ENCODE data around the gene AFTPH. TPM values are rescaled to one million over a fixed set of nuclear protein-coding genes. Genes with fewer than 3 reads are reported as not detected.

The AFTPH gene
- total RNA-seq, 1 experiment from 2014 or later, result 17.9 TPM

DNA sequence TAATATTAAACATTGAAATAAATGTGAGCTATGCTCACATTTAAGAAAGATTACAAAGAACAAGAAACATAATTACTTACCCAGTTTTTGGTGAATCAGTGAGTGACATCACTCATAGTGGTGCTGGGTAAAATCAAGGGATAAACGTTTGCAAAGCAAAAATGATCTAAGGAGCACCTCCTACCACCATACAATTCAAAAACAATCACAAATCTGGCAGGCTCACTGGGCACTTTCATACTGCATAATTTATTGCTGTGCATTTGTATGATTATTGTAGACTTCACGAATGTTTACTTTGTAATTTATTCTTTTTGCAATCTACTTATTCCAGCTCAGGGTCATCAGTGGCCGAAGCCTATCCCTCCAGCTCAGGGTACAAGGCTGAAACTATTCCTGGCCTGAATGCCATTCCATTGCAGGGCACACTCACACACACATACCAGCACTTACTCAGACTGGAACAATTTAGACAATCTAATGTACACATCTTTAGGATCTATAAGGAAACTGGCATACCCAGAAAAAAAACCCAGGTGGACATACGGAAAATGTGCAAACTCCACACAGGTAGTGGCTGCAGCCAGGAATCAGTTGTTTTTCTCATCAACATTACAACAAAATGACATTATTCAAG, 34.4 kb downstream of the AFTPH start:
- no peak for TF ChIP-seq POLR2AphosphoS5 (IDR thresholded peaks at IDR 0.05; ENCODE audit: low read depth, low read length)
- TF ChIP-seq TCF7L2 (IDR thresholded peaks at IDR 0.05; ENCODE audit: low read depth, low read length), result no peak
- TF ChIP-seq, protein P1, sequence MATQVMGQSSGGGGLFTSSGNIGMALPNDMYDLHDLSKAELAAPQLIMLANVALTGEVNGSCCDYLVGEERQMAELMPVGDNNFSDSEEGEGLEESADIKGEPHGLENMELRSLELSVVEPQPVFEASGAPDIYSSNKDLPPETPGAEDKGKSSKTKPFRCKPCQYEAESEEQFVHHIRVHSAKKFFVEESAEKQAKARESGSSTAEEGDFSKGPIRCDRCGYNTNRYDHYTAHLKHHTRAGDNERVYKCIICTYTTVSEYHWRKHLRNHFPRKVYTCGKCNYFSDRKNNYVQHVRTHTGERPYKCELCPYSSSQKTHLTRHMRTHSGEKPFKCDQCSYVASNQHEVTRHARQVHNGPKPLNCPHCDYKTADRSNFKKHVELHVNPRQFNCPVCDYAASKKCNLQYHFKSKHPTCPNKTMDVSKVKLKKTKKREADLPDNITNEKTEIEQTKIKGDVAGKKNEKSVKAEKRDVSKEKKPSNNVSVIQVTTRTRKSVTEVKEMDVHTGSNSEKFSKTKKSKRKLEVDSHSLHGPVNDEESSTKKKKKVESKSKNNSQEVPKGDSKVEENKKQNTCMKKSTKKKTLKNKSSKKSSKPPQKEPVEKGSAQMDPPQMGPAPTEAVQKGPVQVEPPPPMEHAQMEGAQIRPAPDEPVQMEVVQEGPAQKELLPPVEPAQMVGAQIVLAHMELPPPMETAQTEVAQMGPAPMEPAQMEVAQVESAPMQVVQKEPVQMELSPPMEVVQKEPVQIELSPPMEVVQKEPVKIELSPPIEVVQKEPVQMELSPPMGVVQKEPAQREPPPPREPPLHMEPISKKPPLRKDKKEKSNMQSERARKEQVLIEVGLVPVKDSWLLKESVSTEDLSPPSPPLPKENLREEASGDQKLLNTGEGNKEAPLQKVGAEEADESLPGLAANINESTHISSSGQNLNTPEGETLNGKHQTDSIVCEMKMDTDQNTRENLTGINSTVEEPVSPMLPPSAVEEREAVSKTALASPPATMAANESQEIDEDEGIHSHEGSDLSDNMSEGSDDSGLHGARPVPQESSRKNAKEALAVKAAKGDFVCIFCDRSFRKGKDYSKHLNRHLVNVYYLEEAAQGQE (IDR thresholded peaks at IDR 0.05; ENCODE audit: insufficient read depth in 1 of 2, low read depth in 2 of 2, low read length in 1 of 2), result no peak
- no peak for TF ChIP-seq SIN3A (IDR thresholded peaks at IDR 0.05; ENCODE audit: borderline replicate concordance, insufficient read depth, low read depth, low read length)
- TF ChIP-seq, protein P2, sequence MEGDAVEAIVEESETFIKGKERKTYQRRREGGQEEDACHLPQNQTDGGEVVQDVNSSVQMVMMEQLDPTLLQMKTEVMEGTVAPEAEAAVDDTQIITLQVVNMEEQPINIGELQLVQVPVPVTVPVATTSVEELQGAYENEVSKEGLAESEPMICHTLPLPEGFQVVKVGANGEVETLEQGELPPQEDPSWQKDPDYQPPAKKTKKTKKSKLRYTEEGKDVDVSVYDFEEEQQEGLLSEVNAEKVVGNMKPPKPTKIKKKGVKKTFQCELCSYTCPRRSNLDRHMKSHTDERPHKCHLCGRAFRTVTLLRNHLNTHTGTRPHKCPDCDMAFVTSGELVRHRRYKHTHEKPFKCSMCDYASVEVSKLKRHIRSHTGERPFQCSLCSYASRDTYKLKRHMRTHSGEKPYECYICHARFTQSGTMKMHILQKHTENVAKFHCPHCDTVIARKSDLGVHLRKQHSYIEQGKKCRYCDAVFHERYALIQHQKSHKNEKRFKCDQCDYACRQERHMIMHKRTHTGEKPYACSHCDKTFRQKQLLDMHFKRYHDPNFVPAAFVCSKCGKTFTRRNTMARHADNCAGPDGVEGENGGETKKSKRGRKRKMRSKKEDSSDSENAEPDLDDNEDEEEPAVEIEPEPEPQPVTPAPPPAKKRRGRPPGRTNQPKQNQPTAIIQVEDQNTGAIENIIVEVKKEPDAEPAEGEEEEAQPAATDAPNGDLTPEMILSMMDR (IDR thresholded peaks at IDR 0.05), result no peak
- Histone ChIP-seq H3K27me3 (ENCODE audit: control insufficient read depth, insufficient read depth, low read length) (no peaks in the 10 kb centered on the region), H3K4me1 (ENCODE audit: control insufficient read depth, insufficient read depth, low read length) (no peaks in the 10 kb centered on the region), H3K36me3 (ENCODE audit: control insufficient read depth, insufficient read depth, low read length) (no peaks in the 10 kb centered on the region), H3K9me3 (ENCODE audit: control insufficient read depth, insufficient read depth, low read depth, low read length) (no peaks in the 10 kb centered on the region), H3K27ac (ENCODE audit: low read length) (no peak overlapping the region), H3K4me3 (ENCODE audit: low read depth in 2 of 2, low read length in 2 of 2) (no peak overlapping the region)
- DNase-seq (ENCODE audit: low read depth, low spot score) (no peak), ATAC-seq (no peak)
- CTCF ChIA-PET, result no interaction called here
- in situ Hi-C loops (cut with HindIII; ENCODE audit: low pct_unique_long_range_greater_than_20kb, low sequenced_read_pairs) (no loop called here), intact Hi-C loops (cut with micrococcal nuclease; ENCODE audit: unreplicated experiment) (no loop called here)
- BruUV-seq (replicated peaks), result no TSS peak
- POLR2A ChIA-PET, result interaction anchor here (0.6 kb wide), 1 partner anchor 18 kb away, joined by 3 read pairs; no protein-coding TSS in a partner anchor

DNA sequence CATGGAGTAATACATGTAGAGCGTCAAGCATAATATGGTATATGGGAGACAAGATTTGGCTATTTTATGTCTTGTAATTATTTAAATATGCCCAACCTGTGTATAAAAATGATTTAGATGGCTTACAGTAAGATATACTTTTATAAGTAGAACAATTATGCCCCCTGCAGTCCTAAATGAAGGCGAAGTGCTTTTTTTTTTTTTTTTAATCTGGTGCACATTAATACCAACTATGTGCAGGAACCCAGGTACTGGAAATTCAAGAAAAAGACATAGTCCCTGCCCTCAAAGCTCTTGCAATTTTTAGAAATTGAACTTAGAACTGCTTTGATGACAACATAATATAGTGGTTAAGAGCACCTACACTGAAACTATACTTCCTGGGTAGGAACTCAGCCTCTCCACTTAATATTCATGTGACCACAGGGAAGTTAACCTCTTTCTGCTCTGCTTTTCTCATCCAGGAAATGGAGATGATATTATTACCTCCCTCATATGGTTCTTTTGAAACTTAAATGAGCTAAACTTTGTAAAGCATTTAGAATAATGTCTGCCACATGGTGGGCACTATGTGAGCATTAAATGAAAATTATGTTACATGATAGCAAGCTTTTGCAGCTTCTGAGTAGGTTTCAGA, 38.1 kb downstream of the AFTPH start:
- intact Hi-C loops (cut with micrococcal nuclease; ENCODE audit: unreplicated experiment) (loop anchor here (2.0 to 5.0 kb wide), 2 partner anchors 40 to 231 kb away; partner anchors contain the start of gene AFTPH), in situ Hi-C loops (cut with HindIII; ENCODE audit: low pct_unique_long_range_greater_than_20kb, low sequenced_read_pairs) (no loop called here)
- no peak for TF ChIP-seq POLR2AphosphoS5 (IDR thresholded peaks at IDR 0.05; ENCODE audit: low read depth, low read length)
- TF ChIP-seq, protein P1 (IDR thresholded peaks at IDR 0.05; ENCODE audit: insufficient read depth in 1 of 2, low read depth in 2 of 2, low read length in 1 of 2), result no peak
- no peak for TF ChIP-seq SIN3A (IDR thresholded peaks at IDR 0.05; ENCODE audit: borderline replicate concordance, insufficient read depth, low read depth, low read length)
- no peak for TF ChIP-seq TCF7L2 (IDR thresholded peaks at IDR 0.05; ENCODE audit: low read depth, low read length)
- TF ChIP-seq, protein P2 (IDR thresholded peaks at IDR 0.05), result peak; percentile 29; the same call in 1 of the 2 replicates
- ChIA-PET CTCF (interaction anchor here (1.2 kb wide), 1 partner anchor 40 kb away, joined by 6 read pairs; no protein-coding TSS in a partner anchor), POLR2A (no interaction called here)
- Histone ChIP-seq H3K36me3 (ENCODE audit: control insufficient read depth, insufficient read depth, low read length) (no peaks in the 10 kb centered on the region), H3K9me3 (ENCODE audit: control insufficient read depth, insufficient read depth, low read depth, low read length) (no peaks in the 10 kb centered on the region), H3K4me1 (ENCODE audit: control insufficient read depth, insufficient read depth, low read length) (no peaks in the 10 kb centered on the region), H3K27me3 (ENCODE audit: control insufficient read depth, insufficient read depth, low read length) (no peaks in the 10 kb centered on the region), H3K27ac (ENCODE audit: low read length) (no peak overlapping the region), H3K4me3 (ENCODE audit: low read depth in 2 of 2, low read length in 2 of 2) (no peak overlapping the region)
- no TSS peak for BruUV-seq (replicated peaks)
- ATAC-seq (no peak; the same call in 1 of the 2 replicates), DNase-seq (ENCODE audit: low read depth, low spot score) (no peak)
